Measurements from ENCODE around the gene KRTAP10-7.
"Not testable (repeated sequence)": the region's sequence is repeated elsewhere in the genome, so short reads cannot be mapped to it uniquely, and the experiment has no call there.

Gene KRTAP10-7

DNA sequence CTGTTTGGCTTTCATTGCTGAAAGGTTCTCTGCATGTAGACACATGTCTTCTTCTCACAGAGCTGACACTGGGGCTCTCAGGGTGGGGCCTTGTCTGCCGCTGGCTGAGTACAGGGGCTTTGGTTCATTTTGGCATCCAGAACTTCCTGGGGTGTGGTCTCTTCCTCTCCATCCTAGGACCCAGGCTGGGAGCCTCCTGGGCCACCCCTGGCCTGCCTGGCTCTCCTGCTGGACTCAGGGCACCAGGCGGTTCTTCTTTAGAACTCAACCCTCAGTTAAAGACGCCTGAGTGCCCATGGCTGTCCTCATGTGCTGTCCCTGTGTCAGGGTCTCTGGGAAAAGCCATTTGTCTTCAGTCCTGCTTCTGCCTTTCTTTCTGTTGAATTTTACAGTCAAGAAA, 14.5 kb upstream of the KRTAP10-7 start:
- Histone ChIP-seq H3K36me3 (ENCODE audit: control insufficient read depth in 4 of 4, insufficient read depth in 4 of 4, low read length in 3 of 4) (no peaks in the 10 kb centered on the region), H3K4me1 (ENCODE audit: control extremely low read depth in 1 of 4, control insufficient read depth in 4 of 4, insufficient read depth in 4 of 4, low read length in 3 of 4) (no peaks in the 10 kb centered on the region), H3K4me3 (ENCODE audit: control insufficient read depth in 1 of 7, extremely low read depth in 1 of 7, insufficient read depth in 4 of 7, low read depth in 2 of 7, low read length in 6 of 7) (no peak overlapping the region), H3K27ac (ENCODE audit: insufficient read depth in 1 of 2, low read depth in 1 of 2, low read length in 2 of 2, poor library complexity in 1 of 2, severe bottlenecking in 2 of 2) (no peak overlapping the region), H3K27me3 (replicated peaks in 2 of 5; ENCODE audit: control insufficient read depth in 4 of 5, insufficient read depth in 5 of 5, low read length in 4 of 5) (peaks cover 0 to 32% (median 2%) of the 10 kb centered on the region in 5 experiments), H3K9me3 (ENCODE audit: control extremely low read depth in 1 of 5, control insufficient read depth in 4 of 5, insufficient read depth in 2 of 5, low read depth in 1 of 5, low read length in 4 of 5) (peaks cover 2 to 23% (median 8%) of the 10 kb centered on the region in 5 experiments)
- POLR2A ChIA-PET, result no interaction called here
- 86% methylated on average over 3 of the region's 3 CpGs for WGBS (ENCODE audit: insufficient coverage)
- CTCF ChIA-PET, result no interaction called here
- no peak for DNase-seq

- Histone ChIP-seq H3K36me3 (ENCODE audit: control insufficient read depth in 4 of 4, insufficient read depth in 4 of 4, low read length in 3 of 4) (no peaks in the 10 kb centered on the region), H3K9me3 (ENCODE audit: control extremely low read depth in 1 of 5, control insufficient read depth in 4 of 5, insufficient read depth in 2 of 5, low read depth in 1 of 5, low read length in 4 of 5) (peaks cover 0 to 8% (median 3%) of the 10 kb centered on the region in 5 experiments), H3K4me3 (ENCODE audit: control insufficient read depth in 1 of 7, extremely low read depth in 1 of 7, insufficient read depth in 4 of 7, low read depth in 2 of 7, low read length in 6 of 7) (no peak overlapping the region), H3K27me3 (replicated peaks in 2 of 5; ENCODE audit: control insufficient read depth in 4 of 5, insufficient read depth in 5 of 5, low read length in 4 of 5) (peaks cover 0 to 16% (median 2%) of the 10 kb centered on the region in 5 experiments), H3K4me1 (ENCODE audit: control extremely low read depth in 1 of 4, control insufficient read depth in 4 of 4, insufficient read depth in 4 of 4, low read length in 3 of 4) (peaks cover 0 to 4% (median 0%) of the 10 kb centered on the region in 4 experiments), H3K27ac (ENCODE audit: insufficient read depth in 1 of 2, low read depth in 1 of 2, low read length in 2 of 2, poor library complexity in 1 of 2, severe bottlenecking in 2 of 2) (no peak overlapping the region)
- 90% methylated on average over 1 of the region's 2 CpGs for WGBS (ENCODE audit: insufficient coverage)
- CTCF ChIA-PET, result no interaction called here
- POLR2A ChIA-PET, result no interaction called here
- DNase-seq, result no peak
Measured at GRCh38 chr21:44589094-44589493, 11.3 kb upstream of the KRTAP10-7 start.

- Histone ChIP-seq H3K9me3 (ENCODE audit: control extremely low read depth in 1 of 5, control insufficient read depth in 4 of 5, insufficient read depth in 2 of 5, low read depth in 1 of 5, low read length in 4 of 5) (peaks cover 0 to 8% (median 3%) of the 10 kb centered on the region in 5 experiments), H3K27ac (ENCODE audit: insufficient read depth in 1 of 2, low read depth in 1 of 2, low read length in 2 of 2, poor library complexity in 1 of 2, severe bottlenecking in 2 of 2) (no peak overlapping the region), H3K4me1 (ENCODE audit: control extremely low read depth in 1 of 4, control insufficient read depth in 4 of 4, insufficient read depth in 4 of 4, low read length in 3 of 4) (peaks cover 0 to 5% (median 0%) of the 10 kb centered on the region in 4 experiments), H3K36me3 (ENCODE audit: control insufficient read depth in 4 of 4, insufficient read depth in 4 of 4, low read length in 3 of 4) (no peaks in the 10 kb centered on the region), H3K4me3 (ENCODE audit: control insufficient read depth in 1 of 7, extremely low read depth in 1 of 7, insufficient read depth in 4 of 7, low read depth in 2 of 7, low read length in 6 of 7) (no peak overlapping the region), H3K27me3 (replicated peaks in 2 of 5; ENCODE audit: control insufficient read depth in 4 of 5, insufficient read depth in 5 of 5, low read length in 4 of 5) (peaks cover 0 to 12% (median 2%) of the 10 kb centered on the region in 5 experiments)
- ChIA-PET CTCF (no interaction called here), POLR2A (no interaction called here)
- no peak for DNase-seq
- WGBS (ENCODE audit: insufficient coverage), result 92% methylated on average over 23 of the region's 24 CpGs
Measured at GRCh38 chr21:44589586-44590305, 10.7 kb upstream of the KRTAP10-7 start.

- 94% methylated on average over 7 of the region's 10 CpGs for WGBS (ENCODE audit: insufficient coverage)
- H3K36me3 ChIP-seq (ENCODE audit: control insufficient read depth in 4 of 4, insufficient read depth in 4 of 4, low read length in 3 of 4), result no peaks in the 10 kb centered on the region
- H3K9me3 ChIP-seq (ENCODE audit: control extremely low read depth in 1 of 5, control insufficient read depth in 4 of 5, insufficient read depth in 2 of 5, low read depth in 1 of 5, low read length in 4 of 5), result peaks cover 0 to 8% (median 3%) of the 10 kb centered on the region in 5 experiments
- DNase-seq, result no peak
- POLR2A ChIA-PET, result no interaction called here
- H3K4me1 ChIP-seq (ENCODE audit: control extremely low read depth in 1 of 4, control insufficient read depth in 4 of 4, insufficient read depth in 4 of 4, low read length in 3 of 4), result peaks cover 0 to 5% (median 0%) of the 10 kb centered on the region in 4 experiments
- CTCF ChIA-PET, result no interaction called here
- H3K4me3 ChIP-seq (ENCODE audit: control insufficient read depth in 1 of 7, extremely low read depth in 1 of 7, insufficient read depth in 4 of 7, low read depth in 2 of 7, low read length in 6 of 7), result no peak overlapping the region
- peaks cover 0 to 6% (median 2%) of the 10 kb centered on the region in 5 experiments for H3K27me3 ChIP-seq (replicated peaks in 2 of 5; ENCODE audit: control insufficient read depth in 4 of 5, insufficient read depth in 5 of 5, low read length in 4 of 5)
- H3K27ac ChIP-seq (ENCODE audit: insufficient read depth in 1 of 2, low read depth in 1 of 2, low read length in 2 of 2, poor library complexity in 1 of 2, severe bottlenecking in 2 of 2), result no peak overlapping the region
Measured at GRCh38 chr21:44590311-44590721, 10.1 kb upstream of the KRTAP10-7 start.

DNA sequence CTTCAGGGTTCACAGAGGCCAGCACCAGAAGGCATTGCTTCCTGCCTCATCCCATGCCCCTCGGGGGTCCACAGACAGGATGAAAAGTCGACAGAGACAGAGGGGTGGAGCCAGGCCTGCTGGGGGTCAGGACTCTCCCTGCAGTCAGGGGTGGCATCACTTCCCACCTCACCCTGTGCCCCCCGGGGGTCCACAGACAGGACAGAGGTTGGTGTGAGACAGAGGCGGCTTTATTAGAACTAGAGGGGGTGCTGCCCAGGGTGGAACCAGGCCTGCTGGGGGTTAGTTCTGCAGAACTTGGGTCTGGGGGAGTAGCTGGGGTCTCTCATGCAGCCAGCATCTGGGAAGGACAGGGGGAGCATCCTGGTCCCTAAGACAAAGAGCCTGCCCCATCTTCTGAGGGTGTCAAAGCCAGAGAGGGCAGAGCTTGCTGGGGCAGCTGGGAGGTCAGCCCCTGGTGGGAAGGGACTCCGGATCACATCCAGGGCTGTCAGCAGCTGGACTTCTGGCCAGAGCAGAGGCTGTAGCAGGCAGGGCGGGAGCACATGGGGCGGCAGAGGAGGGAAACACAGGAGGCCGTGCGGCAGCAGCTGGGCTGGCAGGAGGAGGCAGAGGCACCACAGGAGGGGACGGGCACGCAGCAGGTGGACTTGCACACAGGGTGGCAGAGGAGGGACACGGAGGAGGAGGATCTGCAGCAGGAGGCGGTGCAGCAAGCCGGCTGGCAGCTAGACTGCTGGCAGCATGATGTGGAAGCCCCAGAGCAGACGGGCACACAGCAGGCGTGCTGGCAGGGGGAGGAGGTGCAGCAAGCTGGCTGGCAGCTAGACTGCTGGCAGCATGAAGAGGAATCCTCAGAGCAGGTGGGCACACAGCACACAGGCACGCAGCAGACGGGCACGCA, 9.2 kb upstream of the KRTAP10-7 start:
- H3K27me3 ChIP-seq (replicated peaks in 2 of 5; ENCODE audit: control insufficient read depth in 4 of 5, insufficient read depth in 5 of 5, low read length in 4 of 5); H3K4me1 ChIP-seq (ENCODE audit: control extremely low read depth in 1 of 4, control insufficient read depth in 4 of 4, insufficient read depth in 4 of 4, low read length in 3 of 4); H3K4me3 ChIP-seq (ENCODE audit: control insufficient read depth in 1 of 7, extremely low read depth in 1 of 7, insufficient read depth in 4 of 7, low read depth in 2 of 7, low read length in 6 of 7); POLR2A ChIA-PET; H3K27ac ChIP-seq (ENCODE audit: insufficient read depth in 1 of 2, low read depth in 1 of 2, low read length in 2 of 2, poor library complexity in 1 of 2, severe bottlenecking in 2 of 2); H3K36me3 ChIP-seq (ENCODE audit: control insufficient read depth in 4 of 4, insufficient read depth in 4 of 4, low read length in 3 of 4); DNase-seq; CTCF ChIA-PET; H3K9me3 ChIP-seq (ENCODE audit: control extremely low read depth in 1 of 5, control insufficient read depth in 4 of 5, insufficient read depth in 2 of 5, low read depth in 1 of 5, low read length in 4 of 5): not testable (repeated sequence)
- 88% methylated on average over 10 of the region's 19 CpGs for WGBS (ENCODE audit: insufficient coverage)

DNA sequence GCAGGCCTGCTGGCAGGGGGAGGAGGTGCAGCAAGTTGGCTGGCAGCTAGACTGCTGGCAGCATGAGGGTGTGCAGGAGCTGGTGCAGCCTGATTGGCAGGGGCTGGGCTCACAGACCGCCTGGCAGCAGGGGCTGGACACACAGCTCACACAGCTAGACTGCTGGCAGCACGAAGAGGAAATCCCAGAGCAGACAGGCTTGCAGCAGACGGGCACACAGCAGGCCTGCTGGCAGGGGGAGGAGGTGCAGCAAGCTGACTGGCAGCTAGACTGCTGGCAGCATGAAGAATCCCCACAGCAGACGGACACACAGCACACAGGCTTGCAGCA, 8.6 kb upstream of the KRTAP10-7 start:
- H3K4me3 ChIP-seq (ENCODE audit: control insufficient read depth in 1 of 7, extremely low read depth in 1 of 7, insufficient read depth in 4 of 7, low read depth in 2 of 7, low read length in 6 of 7); DNase-seq; H3K36me3 ChIP-seq (ENCODE audit: control insufficient read depth in 4 of 4, insufficient read depth in 4 of 4, low read length in 3 of 4); H3K27me3 ChIP-seq (replicated peaks in 2 of 5; ENCODE audit: control insufficient read depth in 4 of 5, insufficient read depth in 5 of 5, low read length in 4 of 5); H3K4me1 ChIP-seq (ENCODE audit: control extremely low read depth in 1 of 4, control insufficient read depth in 4 of 4, insufficient read depth in 4 of 4, low read length in 3 of 4); H3K27ac ChIP-seq (ENCODE audit: insufficient read depth in 1 of 2, low read depth in 1 of 2, low read length in 2 of 2, poor library complexity in 1 of 2, severe bottlenecking in 2 of 2); POLR2A ChIA-PET; CTCF ChIA-PET; H3K9me3 ChIP-seq (ENCODE audit: control extremely low read depth in 1 of 5, control insufficient read depth in 4 of 5, insufficient read depth in 2 of 5, low read depth in 1 of 5, low read length in 4 of 5): not testable (repeated sequence)
- WGBS (ENCODE audit: insufficient coverage), result no CpG with 5 or more reads among the region's 4 CpGs

All from common myeloid progenitor, CD34-positive (primary cell).